OCI-LY7 (cell line): ENCODE results near the gene ST8SIA4. TPM values are rescaled to one million over a fixed set of nuclear protein-coding genes. Genes with fewer than 3 reads are reported as not detected.
A peak's percentile ranks its signal among the peaks of the same experiment; 100 is the strongest.

Source experiments
- BruUV-seq: library from RNA; stranded (reverse); fragments of 400-500 nt; replicated peaks from 2 replicates; lab custom pipeline; 2021; lab: Mats Ljungman, UMichigan
- CTCF ChIA-PET: fragments of 300-600 bp; sonication (Branson Sonifier 250); formaldehyde crosslinking; loops from one replicate; lab custom pipeline; 2022; ENCODE audit warnings: antibody characterized with exemption; ENCODE audit not compliant: unreplicated experiment; lab: Charles Lee
- POLR2A ChIA-PET: fragments of 300-600 bp; sonication (Branson Sonifier 250); formaldehyde crosslinking; loops from one replicate; lab custom pipeline; 2022; ENCODE audit warnings: antibody characterized with exemption; lab: Charles Lee
- DNase-seq: peaks from one replicate; pipeline ENCODE4 v3.0.0-alpha.2; 2015; ENCODE audit warnings: low spot score
- H2AFZ ChIP-seq: fragments of 200-600 bp; sonication (generic), shearing (Covaris generic); 2 replicates; pipeline ENCODE4 v1.6.1; 2014; ENCODE audit warnings: mild to moderate bottlenecking, antibody characterized with exemption, low read length, moderate library complexity
- H3K27ac ChIP-seq: fragments of 200-600 bp; sonication (generic); 2 replicates; pipeline ENCODE4 v1.5.1; 2014; ENCODE audit warnings: mixed run types, low read depth, mild to moderate bottlenecking, moderate library complexity, low read length, inconsistent platforms; ENCODE audit not compliant: poor library complexity, severe bottlenecking
- H3K36me3 ChIP-seq: fragments of 200-600 bp; sonication (generic); 2 replicates; pipeline ENCODE4 v1.6.1; 2014; ENCODE audit warnings: mild to moderate bottlenecking, antibody characterized with exemption, low read length, moderate library complexity, mixed read lengths; ENCODE audit not compliant: insufficient read depth
- H3K4me1 ChIP-seq: fragments of 200-600 bp; sonication (generic); 2 replicates; pipeline ENCODE4 v1.5.1; 2014; ENCODE audit warnings: mild to moderate bottlenecking, low read length; ENCODE audit not compliant: insufficient read depth, poor library complexity, severe bottlenecking
- H3K4me2 ChIP-seq: fragments of 200-600 bp; sonication (generic); 2 replicates; pipeline ENCODE4 v1.6.1; 2014; ENCODE audit warnings: mild to moderate bottlenecking, low read length
- H3K4me3 ChIP-seq: fragments of 200-600 bp; sonication (generic); 2 replicates; pipeline ENCODE4 v1.5.1; 2014; ENCODE audit warnings: mild to moderate bottlenecking, low read depth, low read length; ENCODE audit not compliant: poor library complexity, severe bottlenecking
- H3K79me2 ChIP-seq: fragments of 200-600 bp; sonication (generic); 2 replicates; pipeline ENCODE4 v1.6.1; 2016; ENCODE audit warnings: low read depth, mild to moderate bottlenecking, low read length, moderate library complexity, mixed read lengths; ENCODE audit not compliant: insufficient read depth
- H3K9me2 ChIP-seq: fragments of 200-600 bp; sonication (generic); 2 replicates; pipeline ENCODE4 v1.6.1; 2016; ENCODE audit warnings: mild to moderate bottlenecking, low read length, mixed read lengths; ENCODE audit not compliant: insufficient read depth
- H3K9me3 ChIP-seq: fragments of 200-600 bp; sonication (generic); 2 replicates; pipeline ENCODE4 v1.6.1; 2014; ENCODE audit warnings: mild to moderate bottlenecking, mixed run types, low read length, mixed read lengths
- H4K20me1 ChIP-seq: fragments of 200-600 bp; sonication (generic); 2 replicates; pipeline ENCODE4 v1.6.1; 2014; ENCODE audit warnings: mild to moderate bottlenecking, antibody characterized with exemption, low read length, moderate library complexity, mixed read lengths; ENCODE audit not compliant: insufficient read depth
- CTCF ChIP-seq: fragments of 200-600 bp; sonication (generic); conservative IDR thresholded peaks from 2 replicates; pipeline ENCODE4 v1.5.1; 2014; ENCODE audit warnings: mild to moderate bottlenecking, antibody characterized with exemption, low read length, moderate library complexity, mixed read lengths
- EZH2phosphoT487 ChIP-seq: fragments of 200-600 bp; sonication (generic); IDR thresholded peaks from 2 replicates; pipeline ENCODE4 v1.6.1; 2018; ENCODE audit warnings: low read depth, borderline replicate concordance, mild to moderate bottlenecking, mixed run types, antibody characterized with exemption, low read length, moderate library complexity, mixed read lengths
- intact Hi-C: fragments of 100-400 bp; cut with micrococcal nuclease; formaldehyde crosslinking; loops from one replicate; pipeline ENCODE4 v1.10.0; 2022; ENCODE audit not compliant: unreplicated experiment
- total RNA-seq, 2 experiments: library from RNA; depleted of rRNA in 1 of 2; stranded (reverse); fragments of >200 nt in 1 of 2; shearing (Covaris generic) in 1 of 2; gene quantifications; 2 replicates each; pipeline ENCODE4 v1.2.3, GENCODE V29; 2014 to 2022

ST8SIA4 gene
- total RNA-seq, 2 experiments from 2014 or later, result 10.2 to 40.3 TPM

GRCh38 chr5:100854591-100854990, 48.5 kb downstream of the ST8SIA4 start:
- H2AFZ ChIP-seq, result peak overlapping the region; percentile 63; the same call in 1 of the 2 replicates
- TF ChIP-seq EZH2phosphoT487, result no peak
- TF ChIP-seq CTCF, result no peak
- H3K4me2 ChIP-seq, result peak overlapping the region; percentile 97
- H3K79me2 ChIP-seq, result peaks cover 32% of the 10 kb centered on the region; the same call in 1 of the 2 replicates
- POLR2A ChIA-PET, result interaction anchor here (0.5 to 7.3 kb wide), 8 partner anchors 9 to 87 kb away, joined by 4 to 140 read pairs (median 32); partner anchors contain the start of gene ST8SIA4
- no peaks in the 10 kb centered on the region for H3K9me2 ChIP-seq
- DNase-seq, result no peak
- H3K27ac ChIP-seq, result peak overlapping the region; percentile 98
- H3K4me1 ChIP-seq, result peaks cover 87% of the 10 kb centered on the region
- CTCF ChIA-PET, result interaction anchor here (0.9 to 1.0 kb wide), 2 partner anchors 48 to 66 kb away, joined by 3 read pairs; no protein-coding TSS in a partner anchor
- BruUV-seq, result no TSS peak
- peaks cover 11% of the 10 kb centered on the region for H3K36me3 ChIP-seq
- no peaks in the 10 kb centered on the region for H3K9me3 ChIP-seq
- intact Hi-C loops, result no loop called here
- H4K20me1 ChIP-seq, result no peaks in the 10 kb centered on the region
- H3K4me3 ChIP-seq, result peak overlapping the region; percentile 66

- Histone ChIP-seq H3K27ac (peak overlapping the region; percentile 98), H3K4me3 (peak overlapping the region; percentile 50), H3K79me2 (peaks cover 32% of the 10 kb centered on the region; the same call in 1 of the 2 replicates), H3K9me3 (no peaks in the 10 kb centered on the region), H3K4me1 (peaks cover 80% of the 10 kb centered on the region), H3K9me2 (no peaks in the 10 kb centered on the region), H3K4me2 (peak overlapping the region; percentile 76), H2AFZ (peak overlapping the region; percentile 52; the same call in 1 of the 2 replicates), H3K36me3 (peaks cover 18% of the 10 kb centered on the region), H4K20me1 (no peaks in the 10 kb centered on the region)
- intact Hi-C loops, result loop anchor here (1.0 to 2.0 kb wide), 4 partner anchors 36 to 76 kb away; no protein-coding TSS in a partner anchor
- TF ChIP-seq CTCF, result no peak
- no peak for TF ChIP-seq EZH2phosphoT487
- no peak for DNase-seq
- POLR2A ChIA-PET, result interaction anchor here (3.8 to 5.3 kb wide), 3 partner anchors 38 to 49 kb away, joined by 28 to 101 read pairs (median 39); partner anchors contain the start of gene ST8SIA4
- CTCF ChIA-PET, result no interaction called here
- no TSS peak for BruUV-seq
Measured at GRCh38 chr5:100853582-100853981, 49.5 kb downstream of the ST8SIA4 start.

- Histone ChIP-seq H3K9me3 (no peaks in the 10 kb centered on the region), H4K20me1 (no peaks in the 10 kb centered on the region), H3K9me2 (no peaks in the 10 kb centered on the region), H3K79me2 (peaks cover 33% of the 10 kb centered on the region; the same call in 1 of the 2 replicates), H3K4me1 (peaks cover 75% of the 10 kb centered on the region), H3K36me3 (peaks cover 18% of the 10 kb centered on the region), H2AFZ (peak overlapping the region; percentile 52; the same call in 1 of the 2 replicates), H3K4me3 (peak overlapping the region; percentile 54), H3K4me2 (peak overlapping the region; percentile 76), H3K27ac (peak overlapping the region; percentile 98)
- TF ChIP-seq EZH2phosphoT487, result no peak
- no peak for TF ChIP-seq CTCF
- peak; percentile 91 for DNase-seq
- no TSS peak for BruUV-seq
- intact Hi-C loops, result loop anchor here (1.0 to 2.0 kb wide), 4 partner anchors 36 to 76 kb away; no protein-coding TSS in a partner anchor
- ChIA-PET POLR2A (interaction anchor here (0.7 to 5.3 kb wide), 7 partner anchors 13 to 74 kb away, joined by 4 to 101 read pairs (median 39); partner anchors contain the start of gene ST8SIA4), CTCF (no interaction called here)
Measured at GRCh38 chr5:100852988-100853449, 50.1 kb downstream of the ST8SIA4 start.
